Epidermal melanocyte (primary cell): ENCODE measurements around the gene RBM47.
"Not testable (repeated sequence)": the region's sequence is repeated elsewhere in the genome, so short reads cannot be mapped to it uniquely, and the experiment has no call there.

Experiments used
- DNase-seq: peaks from one replicate; pipeline ENCODE4 v3.0.0; 2011; ENCODE audit warnings: low spot score; ENCODE audit not compliant: insufficient read length

RBM47 gene

GRCh38 chr4:40448875-40449274 is 180.8 kb downstream of the RBM47 start:
- DNase-seq: no peak

DNA sequence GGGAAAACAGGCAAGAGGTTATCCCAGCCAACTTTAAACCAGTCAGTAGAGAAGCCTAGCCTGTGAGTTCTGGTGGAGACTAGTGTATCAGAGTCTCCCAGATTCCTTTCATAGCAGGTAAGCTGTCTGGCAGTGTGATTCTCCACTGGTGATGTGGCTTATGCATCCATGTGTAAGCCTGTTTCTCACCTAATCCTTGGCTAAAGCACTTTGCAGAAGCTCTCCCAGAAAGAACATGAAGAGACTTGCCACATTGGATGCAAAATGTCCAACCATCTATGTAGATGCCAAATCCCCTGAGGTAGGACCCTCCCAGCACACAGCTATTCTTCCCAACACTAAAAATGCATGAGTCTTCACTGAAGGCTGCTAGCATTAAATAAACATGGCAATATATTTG is 182.8 kb downstream of the RBM47 start:
- no peak for DNase-seq

- DNase-seq: not testable (repeated sequence)
These were observed 183.4 kb downstream of the RBM47 start for GRCh38 chr4:40446261-40446750.

GRCh38 chr4:40445671-40446070 is 184.0 kb downstream of the RBM47 start:
- no peak for DNase-seq

DNA sequence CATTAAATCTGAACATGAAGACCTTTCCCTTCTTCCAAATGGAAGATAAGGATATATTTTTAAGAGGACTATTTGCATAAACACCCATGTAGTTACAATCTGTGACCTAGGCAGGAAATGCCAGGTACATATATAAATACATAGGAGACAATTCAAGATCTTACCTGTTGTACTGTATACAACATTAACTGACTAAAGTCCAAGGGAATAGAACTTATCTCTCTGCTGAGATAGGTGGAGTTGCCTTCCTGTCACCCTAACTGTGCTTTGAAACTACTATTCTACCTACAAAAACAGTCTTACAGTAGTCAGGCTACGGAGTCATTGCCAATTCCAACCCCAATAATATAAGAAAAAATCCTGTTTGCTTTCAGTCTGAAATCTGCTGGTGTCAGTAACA is 188.2 kb downstream of the RBM47 start:
- DNase-seq: no peak

- DNase-seq: no peak
These were observed 190.1 kb downstream of the RBM47 start for GRCh38 chr4:40439519-40439918.

DNA sequence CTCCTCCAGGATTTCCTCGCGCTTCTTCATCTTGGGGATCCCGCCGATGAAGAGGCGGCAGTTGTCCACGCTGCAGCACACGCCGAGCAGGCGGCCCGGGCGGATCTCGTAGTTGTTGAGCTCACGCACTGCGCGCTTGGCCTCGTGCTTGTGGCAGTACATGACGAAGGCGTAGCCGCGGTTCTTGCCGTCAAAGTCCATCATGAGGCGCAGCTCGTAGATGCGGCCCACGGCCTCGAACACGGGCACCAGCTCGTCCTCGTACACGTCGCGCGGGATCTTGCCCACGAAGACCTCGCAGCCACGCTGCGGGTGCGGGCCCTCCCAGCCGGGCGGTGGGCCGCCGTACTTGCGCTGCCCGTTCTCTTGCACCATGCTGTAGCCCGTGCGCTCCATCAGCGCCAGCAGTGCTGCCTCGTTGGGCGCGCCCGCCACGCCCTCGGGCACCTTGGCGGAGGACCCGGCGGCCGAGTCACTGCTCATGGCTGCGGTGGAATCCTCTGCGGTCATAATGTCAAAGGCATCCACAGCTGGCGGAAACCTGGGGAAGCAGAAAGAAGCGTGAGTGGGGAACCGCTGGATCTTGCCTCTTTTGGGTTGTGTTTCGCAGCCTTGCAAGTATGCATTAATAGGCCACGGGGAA is 191.2 kb downstream of the RBM47 start:
- DNase-seq: no peak

DNA sequence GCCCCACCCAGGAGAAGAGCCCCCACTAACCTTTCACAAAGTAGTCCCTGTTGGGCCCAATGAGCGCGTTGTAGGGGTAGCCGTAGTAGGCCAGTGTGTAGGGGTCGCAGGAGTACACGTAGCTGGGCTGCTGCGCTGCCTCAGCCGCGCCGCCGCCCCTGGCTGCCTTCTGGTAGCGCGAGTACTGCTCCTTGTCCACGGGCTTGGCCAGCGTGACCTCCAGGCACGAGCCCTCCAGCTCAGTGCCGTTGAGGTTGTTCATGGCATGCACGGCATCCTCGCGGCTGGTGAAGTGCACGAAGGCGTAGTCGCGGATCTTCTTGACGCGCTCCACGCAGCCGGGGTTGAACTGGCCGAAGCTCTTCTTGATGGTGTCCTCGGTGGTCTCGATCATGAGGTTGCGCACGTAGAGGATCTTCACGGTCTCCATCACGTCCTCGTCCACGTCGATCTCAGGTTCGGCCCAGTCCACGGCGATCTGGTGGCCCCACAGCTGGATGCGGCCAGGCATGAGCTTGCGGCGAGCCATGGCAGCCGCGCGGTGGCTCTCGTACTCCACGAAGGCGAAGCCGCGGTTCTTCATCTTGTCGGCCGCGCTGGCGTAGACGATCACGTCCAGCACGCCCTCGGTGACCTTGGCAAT is 191.8 kb downstream of the RBM47 start:
- DNase-seq: no peak

DNA sequence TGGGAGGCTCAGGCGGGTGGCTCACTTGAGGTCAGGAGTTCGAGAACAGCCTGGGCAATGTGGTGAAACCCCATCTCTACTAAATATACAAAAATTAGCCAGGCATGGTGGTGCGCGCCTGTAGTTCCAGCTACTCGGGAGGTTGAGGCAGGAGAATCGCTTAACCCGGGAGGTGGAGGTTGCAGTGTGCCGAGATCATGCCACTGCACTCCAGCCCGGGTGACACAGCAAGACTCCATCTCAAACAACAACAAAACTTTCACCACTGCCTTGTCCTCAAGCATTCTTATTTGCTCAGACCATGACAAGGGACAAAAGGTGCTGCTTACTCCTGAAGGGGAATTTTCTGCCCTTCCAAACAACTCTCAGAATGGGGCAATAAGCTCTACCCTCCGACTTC is 194.4 kb downstream of the RBM47 start:
- DNase-seq: not testable (repeated sequence)

DNA sequence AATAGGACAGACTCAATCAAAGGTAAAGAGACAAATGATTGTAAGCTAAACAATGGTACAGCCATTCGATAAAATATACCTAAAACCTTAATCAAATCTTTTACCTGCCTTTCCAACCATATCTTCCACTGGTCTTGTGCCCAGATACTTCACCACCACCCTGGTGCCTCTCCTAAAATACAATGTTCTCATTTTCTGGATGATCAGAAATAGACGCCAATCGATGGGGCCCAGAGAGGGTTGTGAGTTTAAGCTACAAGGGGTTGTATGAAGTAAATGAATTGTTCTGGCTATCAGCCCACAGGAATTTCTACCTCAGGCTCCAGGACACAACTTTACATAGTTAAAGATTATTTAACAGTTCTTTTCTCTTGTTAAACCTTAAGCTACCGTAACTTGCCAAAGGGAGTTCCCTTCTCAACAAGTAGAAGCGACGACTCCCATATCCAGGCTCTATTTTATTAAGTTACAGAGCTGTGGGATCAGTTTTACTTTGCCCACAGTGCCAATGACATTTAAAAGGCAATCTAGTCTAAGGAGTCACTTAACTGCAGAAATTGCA is 195.5 kb downstream of the RBM47 start:
- no peak for DNase-seq

DNA sequence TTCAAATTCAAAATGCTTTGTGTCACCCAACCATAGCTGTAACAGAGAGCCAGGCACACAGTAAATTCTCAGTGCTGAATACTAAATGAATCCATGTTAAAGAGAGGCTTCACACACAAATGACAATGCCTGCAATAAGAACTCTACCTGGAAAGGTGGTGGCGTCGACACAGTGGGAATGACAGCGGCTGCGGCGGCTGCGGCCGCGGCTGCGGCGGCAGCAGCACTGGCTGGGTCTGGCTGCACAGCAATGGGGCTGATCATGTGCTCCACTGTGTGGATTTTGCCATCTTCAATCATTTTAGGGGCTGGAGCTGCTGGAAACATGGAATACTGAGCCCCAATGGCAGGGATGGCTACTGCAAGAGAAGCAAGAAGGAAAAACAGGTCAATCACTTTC is 197.2 kb downstream of the RBM47 start:
- DNase-seq: no peak

GRCh38 chr4:40427871-40428270 is 201.8 kb downstream of the RBM47 start:
- not testable (repeated sequence) for DNase-seq

DNA sequence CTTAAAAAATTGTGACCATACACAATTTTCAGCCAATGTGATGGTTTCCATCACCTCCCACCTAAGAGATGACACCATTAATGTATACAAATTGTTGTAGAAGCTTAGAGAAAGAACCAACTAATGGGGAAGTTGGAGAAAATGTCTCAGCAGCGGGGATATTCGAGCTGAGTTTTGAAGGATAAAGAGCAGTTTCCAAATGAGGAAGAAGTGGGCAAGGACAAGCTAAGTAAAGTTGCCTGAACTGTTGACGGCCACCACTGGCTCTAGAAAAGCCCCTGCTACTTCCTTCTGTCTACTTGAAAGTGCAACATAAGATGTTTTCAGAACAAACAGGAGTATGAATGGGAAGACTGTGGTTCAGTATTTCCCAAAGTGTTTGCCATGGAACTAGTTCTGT is 202.5 kb downstream of the RBM47 start:
- DNase-seq: no peak

- DNase-seq: no peak
These were observed 203.7 kb downstream of the RBM47 start for GRCh38 chr4:40425799-40426574.

DNA sequence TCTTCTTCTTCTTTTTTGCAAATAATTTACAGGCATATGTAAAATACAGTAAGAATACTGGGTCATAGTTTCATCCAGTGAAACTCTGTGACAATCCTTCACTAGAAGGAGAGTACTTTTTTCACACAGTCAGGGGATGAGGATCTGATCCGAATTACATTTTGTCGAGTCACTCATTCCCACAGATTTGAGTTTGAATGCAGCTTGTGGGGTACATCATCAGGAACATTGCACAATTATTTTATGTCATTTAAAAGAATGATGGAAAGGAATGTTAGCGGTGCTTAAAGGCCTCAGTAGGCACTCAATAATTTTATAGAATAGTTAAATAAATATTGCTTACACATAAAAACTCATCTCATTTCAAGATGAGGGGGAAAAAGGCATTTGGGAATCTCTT is 205.9 kb downstream of the RBM47 start:
- DNase-seq: no peak

- no peak for DNase-seq
These were observed 207.6 kb downstream of the RBM47 start for GRCh38 chr4:40421839-40422708.

DNA sequence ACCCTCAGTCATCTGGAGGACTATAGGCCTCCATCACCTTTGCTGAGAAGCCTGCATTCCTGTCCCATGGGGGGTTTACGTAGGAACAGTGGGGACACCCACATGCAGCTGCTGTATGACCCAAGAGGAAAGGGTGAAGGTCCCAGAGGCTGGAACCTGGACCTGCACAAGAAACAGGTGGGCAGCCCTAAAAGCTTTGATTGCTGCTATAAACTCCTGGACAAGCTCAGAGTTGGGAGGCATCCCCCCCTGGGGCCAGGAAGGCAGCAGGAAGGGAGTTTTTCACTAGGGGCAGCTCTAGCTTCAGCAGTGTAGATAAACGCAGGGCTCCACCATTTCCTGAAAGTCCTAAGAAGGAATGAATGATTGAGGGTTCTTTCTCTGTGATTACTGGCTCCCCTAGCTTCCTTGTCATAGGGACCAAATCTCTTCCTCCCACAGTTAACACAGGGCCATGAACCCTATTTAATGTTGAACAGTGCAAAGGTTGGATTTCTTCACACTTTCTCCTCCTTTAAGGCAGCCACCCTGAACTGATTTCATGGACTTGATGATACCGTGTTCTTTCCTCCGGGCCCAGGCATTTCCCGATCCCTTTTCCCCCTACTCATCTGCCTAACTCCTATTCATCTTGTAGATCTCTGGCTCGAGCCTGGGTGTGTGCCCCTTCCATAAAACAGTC is 210.3 kb downstream of the RBM47 start:
- no peak for DNase-seq

DNA sequence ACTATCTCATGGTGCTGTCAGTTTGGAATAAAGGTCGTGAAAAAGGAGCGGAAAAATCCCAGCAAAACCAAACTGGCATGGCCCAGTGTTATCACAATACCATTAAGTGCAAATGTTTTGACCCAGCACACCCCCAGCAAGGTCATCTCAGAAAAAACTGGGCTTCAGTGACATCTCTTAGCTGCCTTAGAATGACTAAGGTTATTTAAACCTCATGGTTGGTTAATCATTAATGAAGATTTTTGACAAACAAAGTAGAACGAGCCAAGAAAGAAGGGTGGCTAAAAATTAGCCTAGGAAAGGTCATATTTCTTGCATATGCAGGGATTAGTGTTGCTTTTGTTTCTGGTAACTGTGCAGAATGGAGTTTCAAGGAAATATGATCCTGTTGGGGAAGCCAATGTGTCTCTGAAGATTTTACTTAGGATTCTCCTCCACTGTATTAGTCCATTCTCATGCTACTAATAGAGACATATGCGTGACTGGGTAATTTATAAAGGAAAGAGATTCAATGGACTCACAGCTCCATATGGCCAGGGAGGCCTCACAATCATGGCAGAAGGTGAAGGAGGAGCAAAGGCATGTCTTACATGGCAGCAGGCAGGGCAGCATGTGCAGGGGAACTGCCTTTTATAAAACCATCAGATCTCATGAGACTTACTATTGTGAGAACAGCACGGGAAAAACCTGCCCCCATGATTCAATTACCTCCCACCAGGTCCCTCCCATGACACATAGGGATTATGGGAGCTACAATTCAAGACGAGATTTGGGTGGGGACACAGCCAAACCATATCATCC is 211.0 kb downstream of the RBM47 start:
- no peak for DNase-seq

DNA sequence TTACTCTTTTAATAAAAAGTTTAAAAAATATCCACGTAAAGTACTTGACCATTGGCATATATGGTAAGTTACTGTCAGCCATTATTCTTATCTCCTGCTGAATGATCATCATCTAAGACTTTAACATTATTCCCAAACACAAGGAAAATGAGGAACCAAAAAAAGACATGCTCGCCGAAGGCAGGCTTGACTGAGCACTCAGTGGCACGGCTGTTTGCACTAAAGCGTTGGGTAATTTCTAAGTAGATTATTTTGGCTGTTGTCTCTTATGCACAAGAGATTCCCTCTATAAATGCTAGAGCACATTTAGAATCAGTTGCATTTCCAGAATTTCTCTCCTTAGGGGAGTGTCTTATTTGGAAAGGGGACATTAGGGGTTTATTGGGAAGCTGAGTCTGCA is 211.7 kb downstream of the RBM47 start:
- no peak for DNase-seq

DNA sequence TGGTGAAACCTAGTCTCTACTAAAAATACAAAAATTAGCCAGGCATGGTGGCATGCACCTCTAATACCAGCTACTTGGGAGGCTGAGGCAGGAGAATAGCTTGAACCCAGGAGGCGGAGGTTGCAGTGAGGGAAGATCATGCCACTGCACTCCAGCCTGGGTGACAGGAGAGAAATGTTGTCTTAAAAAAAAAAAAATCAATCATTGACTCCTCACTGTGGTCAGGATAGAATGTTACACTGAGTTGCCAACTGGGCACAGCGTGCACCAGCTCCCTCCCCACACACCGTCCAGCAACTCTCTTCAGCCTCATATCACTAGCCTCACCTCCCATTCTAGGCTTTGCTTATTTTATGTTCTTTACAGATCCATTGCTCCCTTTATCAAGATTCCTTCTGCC is 215.0 kb downstream of the RBM47 start:
- no peak for DNase-seq
